ENCODE data around the gene SPTB.

The SPTB gene

GRCh38 chr14:64733321-64733720, 146.4 kb downstream of the SPTB start:
- TF ChIP-seq CEBPB (IDR thresholded peaks at IDR 0.05) (no peak), TAF1 (IDR thresholded peaks at IDR 0.05; ENCODE audit: low read depth) (no peak), YY1 (IDR thresholded peaks at IDR 0.05; ENCODE audit: low read depth) (no peak), MAX (IDR thresholded peaks at IDR 0.05) (no peak), REST (IDR thresholded peaks at IDR 0.05; ENCODE audit: low read depth) (no peak), USF1 (IDR thresholded peaks at IDR 0.05) (no peak), NFIC (IDR thresholded peaks at IDR 0.05) (no peak), TEAD4 (IDR thresholded peaks at IDR 0.05) (no peak), TCF12 (IDR thresholded peaks at IDR 0.05; ENCODE audit: low read depth) (no peak), CREB1 (IDR thresholded peaks at IDR 0.05; ENCODE audit: low read depth) (no peak)

- TF ChIP-seq REST (IDR thresholded peaks at IDR 0.05; ENCODE audit: low read depth) (no peak), USF1 (IDR thresholded peaks at IDR 0.05) (no peak), CREB1 (IDR thresholded peaks at IDR 0.05; ENCODE audit: low read depth) (no peak), EP300 (IDR thresholded peaks at IDR 0.05; ENCODE audit: borderline replicate concordance) (no peak), FOXM1 (IDR thresholded peaks at IDR 0.05; ENCODE audit: borderline replicate concordance, low read depth) (no peak)
Observed at GRCh38 chr14:64732536-64733120, 147.1 kb downstream of the SPTB start.

- TF ChIP-seq TEAD4 (IDR thresholded peaks at IDR 0.05), result no peak
Observed at GRCh38 chr14:64732066-64732465, 147.6 kb downstream of the SPTB start.

- no peak for TF ChIP-seq TAF1 (IDR thresholded peaks at IDR 0.05; ENCODE audit: low read depth)
Observed at GRCh38 chr14:64731141-64731581, 148.5 kb downstream of the SPTB start.

- TF ChIP-seq CREB1 (IDR thresholded peaks at IDR 0.05; ENCODE audit: low read depth) (no peak), EGR1 (IDR thresholded peaks at IDR 0.05) (no peak), MAX (IDR thresholded peaks at IDR 0.05) (no peak), RAD21 (IDR thresholded peaks at IDR 0.05; ENCODE audit: low read depth) (no peak), CEBPB (IDR thresholded peaks at IDR 0.05) (no peak), USF1 (IDR thresholded peaks at IDR 0.05) (no peak), FOXM1 (IDR thresholded peaks at IDR 0.05; ENCODE audit: borderline replicate concordance, low read depth) (no peak), REST (IDR thresholded peaks at IDR 0.05; ENCODE audit: low read depth) (no peak), ZBTB7A (IDR thresholded peaks at IDR 0.05; ENCODE audit: low read depth) (no peak), TCF12 (IDR thresholded peaks at IDR 0.05; ENCODE audit: low read depth) (no peak), TAF1 (IDR thresholded peaks at IDR 0.05; ENCODE audit: low read depth) (no peak), NFIC (IDR thresholded peaks at IDR 0.05) (no peak), TEAD4 (IDR thresholded peaks at IDR 0.05) (no peak), EP300 (IDR thresholded peaks at IDR 0.05; ENCODE audit: borderline replicate concordance) (no peak), YY1 (IDR thresholded peaks at IDR 0.05; ENCODE audit: low read depth) (no peak)
Observed at GRCh38 chr14:64730681-64731080, 149.0 kb downstream of the SPTB start.

Data from Ishikawa (cell line).